Neuronal stem cell (in vitro differentiated cells): ENCODE data around the gene COL4A4. TPM values are rescaled to one million over a fixed set of nuclear protein-coding genes. Genes with fewer than 3 reads are reported as not detected.

Experiments used
- DNase-seq: peaks from one replicate; pipeline ENCODE4 v3.0.0-alpha.2; 2013; ENCODE audit warnings: low spot score
- H2AFZ ChIP-seq: one replicate; pipeline ENCODE4 v1.6.1; 2013; ENCODE audit warnings: mild to moderate bottlenecking, low read length, inconsistent platforms
- H2AK5ac ChIP-seq: 2 replicates; pipeline ENCODE4 v1.6.1; 2013; ENCODE audit warnings: low read depth, mild to moderate bottlenecking, inconsistent platforms, low read length, moderate library complexity, mixed read lengths
- H2BK120ac ChIP-seq: 2 replicates; pipeline ENCODE4 v1.6.1; 2013; ENCODE audit warnings: low read depth, mild to moderate bottlenecking, inconsistent platforms, low read length, moderate library complexity, mixed read lengths
- H2BK12ac ChIP-seq: one replicate; pipeline ENCODE4 v1.6.1; 2013; ENCODE audit warnings: low read length, inconsistent platforms
- H2BK15ac ChIP-seq: 2 replicates; pipeline ENCODE4 v1.6.1; 2013; ENCODE audit warnings: mild to moderate bottlenecking, low read length, inconsistent platforms, mixed read lengths
- H2BK5ac ChIP-seq: one replicate; pipeline ENCODE4 v1.6.1; 2013; ENCODE audit warnings: inconsistent platforms, mild to moderate bottlenecking, low read length, moderate library complexity
- H3K14ac ChIP-seq: one replicate; pipeline ENCODE4 v1.6.1; 2013; ENCODE audit warnings: low read length, inconsistent platforms
- H3K18ac ChIP-seq: 2 replicates; pipeline ENCODE4 v1.6.1; 2013; ENCODE audit warnings: low read length, inconsistent platforms
- H3K23ac ChIP-seq: 2 replicates; pipeline ENCODE4 v1.6.1; 2013; ENCODE audit warnings: low read depth, mild to moderate bottlenecking, mixed read lengths, low read length, inconsistent platforms; ENCODE audit not compliant: poor library complexity
- H3K27ac ChIP-seq: replicated peaks from 3 replicates; pipeline ENCODE4 v1.5.1; 2013; ENCODE audit warnings: low read length, inconsistent platforms
- H3K27me3 ChIP-seq, 3 experiments: 2 replicates each; pipeline ENCODE4 v1.6.1; 2013; ENCODE audit warnings: low read length in 3 of 3, mild to moderate bottlenecking in 2 of 3, inconsistent platforms in 1 of 3, low read depth in 1 of 3, mixed read lengths in 1 of 3, moderate library complexity in 1 of 3; ENCODE audit not compliant: control insufficient read depth in 3 of 3, insufficient read depth in 3 of 3
- H3K36me3 ChIP-seq, 2 donors: replicated peaks in 1 of 2; 2 replicates each; pipeline ENCODE4 v1.6.1; 2013; ENCODE audit warnings: low read length in 2 of 2; ENCODE audit not compliant: control insufficient read depth in 2 of 2, insufficient read depth in 2 of 2
- H3K4ac ChIP-seq: 2 replicates; pipeline ENCODE4 v1.6.1; 2013; ENCODE audit warnings: inconsistent platforms, mild to moderate bottlenecking, low read length, moderate library complexity
- H3K4me1 ChIP-seq, 2 donors: 1 replicate in 1 of 2; 2 replicates in 1 of 2; pipeline ENCODE4 v1.6.1; 2013; ENCODE audit warnings: low read length in 2 of 2, low read depth in 1 of 2; ENCODE audit not compliant: control insufficient read depth in 2 of 2, insufficient read depth in 1 of 2
- H3K4me2 ChIP-seq: one replicate; pipeline ENCODE4 v1.6.1; 2013; ENCODE audit warnings: mild to moderate bottlenecking, low read length, inconsistent platforms; ENCODE audit not compliant: insufficient read depth, poor library complexity, severe bottlenecking
- H3K4me3 ChIP-seq, 2 donors: 2 replicates each; pipeline ENCODE4 v1.5.1; 2013; ENCODE audit warnings: low read length in 2 of 2, mild to moderate bottlenecking in 2 of 2, inconsistent platforms in 1 of 2, moderate library complexity in 1 of 2
- H3K79me1 ChIP-seq: one replicate; pipeline ENCODE4 v1.6.1; 2013; ENCODE audit warnings: low read depth, mild to moderate bottlenecking, inconsistent platforms, low read length, moderate library complexity
- H3K9ac ChIP-seq: one replicate; pipeline ENCODE4 v1.6.1; 2013; ENCODE audit warnings: mild to moderate bottlenecking, low read depth, low read length, inconsistent platforms; ENCODE audit not compliant: poor library complexity
- H3K9me3 ChIP-seq, 2 donors: replicated peaks in 1 of 2; 2 replicates each; pipeline versions ENCODE3 to v1.6.1; 2013; ENCODE audit warnings: low read length in 2 of 2, mild to moderate bottlenecking in 2 of 2, inconsistent platforms in 1 of 2, low read depth in 1 of 2, mixed read lengths in 1 of 2, moderate library complexity in 1 of 2; ENCODE audit not compliant: control insufficient read depth in 2 of 2, insufficient read depth in 1 of 2
- H4K8ac ChIP-seq: one replicate; pipeline ENCODE4 v1.6.1; 2013; ENCODE audit warnings: low read depth, mild to moderate bottlenecking, inconsistent platforms, low read length, moderate library complexity
- H4K91ac ChIP-seq: one replicate; pipeline ENCODE4 v1.6.1; 2013; ENCODE audit warnings: low read length, low read depth, mild to moderate bottlenecking, inconsistent platforms; ENCODE audit not compliant: poor library complexity
- WGBS, 2 donors: extraction: QIAGEN DNeasy Blood & Tissue Kit; methylation state at CpG; one replicate each; pipeline ENCODE4 v1.1.7; 2013; ENCODE audit warnings: missing lambda C conversion rate in 2 of 2, mixed read lengths in 1 of 2; ENCODE audit not compliant: insufficient read length in 2 of 2, insufficient replicate concordance in 1 of 2; ENCODE audit errors: extremely low coverage in 2 of 2; 5-methylcytosine and 5-hydroxymethylcytosine counted together
- polyA plus RNA-seq, 2 experiments: library from polyadenylated mRNA; stranded (reverse); fragments of 200-250 nt; gene quantifications; one replicate each; pipeline ENCODE4 v1.2.3, GENCODE V29; 2013

The COL4A4 gene
- 0.03 TPM for polyA plus RNA-seq (2013, experiment 1 of 2)
- polyA plus RNA-seq (2013, experiment 2 of 2): 0.03 TPM

- no CpG with 5 or more reads among the region's 77 CpGs for whole genome bisulfite sequencing, 2 donors
- peak within 1 kb of the TSS; percentile 83 for H3K9ac ChIP-seq
- no peak within 1 kb of the TSS for H2BK5ac ChIP-seq
- peak; percentile 31 for DNase-seq
- no peaks in the 10 kb centered on the region for H3K36me3 ChIP-seq
- H3K14ac ChIP-seq: no peak within 1 kb of the TSS
- H3K4ac ChIP-seq: no peak within 1 kb of the TSS
- no peak within 1 kb of the TSS for H4K91ac ChIP-seq
- H3K4me3 ChIP-seq: peak within 1 kb of the TSS in 1 of 2 donors; percentile 80
- H2AFZ ChIP-seq: peak within 1 kb of the TSS; percentile 85
- H3K18ac ChIP-seq: peak within 1 kb of the TSS; percentile 75
- no peak within 1 kb of the TSS for H3K27ac ChIP-seq
- H3K79me1 ChIP-seq: no peaks in the 10 kb centered on the region
- peak within 1 kb of the TSS; percentile 43 for H4K8ac ChIP-seq
- peak within 1 kb of the TSS; percentile 17 for H3K23ac ChIP-seq
- H2BK12ac ChIP-seq: no peak within 1 kb of the TSS
- H2AK5ac ChIP-seq: peak within 1 kb of the TSS; percentile 52
- H3K27me3 ChIP-seq: peaks cover 6 to 78% (median 33%) of the 10 kb centered on the region in 3 experiments
- H2BK120ac ChIP-seq: no peak within 1 kb of the TSS
- peak within 1 kb of the TSS; percentile 100 for H3K4me2 ChIP-seq
- H2BK15ac ChIP-seq: peak within 1 kb of the TSS; percentile 58
- no peaks in the 10 kb centered on the region for H3K9me3 ChIP-seq
- H3K4me1 ChIP-seq: peaks cover 2 to 9% of the 10 kb centered on the region in 2 donors
Measured at GRCh38 chr2:227163998-227164762, at the start of gene COL4A4, which contains the start of gene COL4A3. Gene COL4A4 (minus strand): TSS chr2:227164205. CDS start chr2:227147483, 16,722 bp downstream. Gene COL4A3 (plus strand): TSS chr2:227164624. CDS start chr2:227164727, 103 bp downstream.

- no peak overlapping the region for H3K23ac ChIP-seq
- H4K8ac ChIP-seq: no peak overlapping the region
- DNase-seq: no peak
- no peak overlapping the region for H2BK120ac ChIP-seq
- H2BK12ac ChIP-seq: no peak overlapping the region
- no peak overlapping the region for H4K91ac ChIP-seq
- no peak overlapping the region for H3K9ac ChIP-seq
- no peaks in the 10 kb centered on the region for H3K9me3 ChIP-seq
- no CpG with 5 or more reads among the region's 2 CpGs for WGBS, 2 donors
- peaks cover 0 to 3% of the 10 kb centered on the region in 2 donors for H3K4me1 ChIP-seq
- H3K4me2 ChIP-seq: no peak overlapping the region
- H3K27me3 ChIP-seq: peaks cover 0 to 4% (median 0%) of the 10 kb centered on the region in 3 experiments
- no peak overlapping the region for H3K27ac ChIP-seq
- no peaks in the 10 kb centered on the region for H3K79me1 ChIP-seq
- no peak overlapping the region for H3K4me3 ChIP-seq
- no peak overlapping the region for H2AFZ ChIP-seq
- no peak overlapping the region for H2BK5ac ChIP-seq
- H2AK5ac ChIP-seq: no peak overlapping the region
- H3K36me3 ChIP-seq: no peaks in the 10 kb centered on the region
- no peak overlapping the region for H3K14ac ChIP-seq
- H3K4ac ChIP-seq: no peak overlapping the region
- H2BK15ac ChIP-seq: no peak overlapping the region
- H3K18ac ChIP-seq: no peak overlapping the region
Measured at GRCh38 chr2:227207573-227207972, 43.6 kb upstream of the COL4A4 start.

GRCh38 chr2:227206406-227206805 is 42.4 kb upstream of the COL4A4 start:
- Histone ChIP-seq H3K27me3 (peaks cover 0 to 4% (median 0%) of the 10 kb centered on the region in 3 experiments), H3K4me3 (no peak overlapping the region)

DNA sequence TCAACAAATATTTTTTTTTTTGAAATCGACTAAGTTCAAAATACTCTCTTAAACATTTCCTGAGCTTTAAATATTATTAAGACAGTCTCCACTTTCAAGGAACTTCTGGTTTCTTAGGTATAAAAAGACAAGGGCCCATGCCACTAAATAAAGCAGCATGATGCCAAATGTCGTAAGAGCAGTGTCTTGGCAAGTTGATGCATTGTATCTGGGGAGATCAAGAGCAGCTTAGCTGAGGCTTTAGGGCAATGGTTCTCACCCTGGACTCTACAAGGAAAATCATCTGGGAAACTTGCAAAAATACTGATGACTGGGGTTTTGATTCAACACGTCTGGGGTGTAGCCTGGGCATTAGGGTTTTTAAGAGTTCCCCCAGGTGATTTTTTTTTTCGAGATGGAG is 41.7 kb upstream of the COL4A4 start:
- Histone ChIP-seq H2BK15ac (no peak overlapping the region), H2AK5ac (no peak overlapping the region), H3K4me2 (no peak overlapping the region), H3K79me1 (no peaks in the 10 kb centered on the region), H3K27ac (no peak overlapping the region), H2AFZ (no peak overlapping the region), H3K36me3 (no peaks in the 10 kb centered on the region), H3K9ac (no peak overlapping the region), H3K4ac (no peak overlapping the region), H3K9me3 (no peaks in the 10 kb centered on the region), H2BK5ac (no peak overlapping the region), H4K8ac (no peak overlapping the region), H3K4me3 (no peak overlapping the region), H2BK120ac (no peak overlapping the region), H2BK12ac (no peak overlapping the region), H3K27me3 (peaks cover 0 to 4% (median 0%) of the 10 kb centered on the region in 3 experiments), H3K4me1 (peaks cover 0 to 3% of the 10 kb centered on the region in 2 donors), H4K91ac (no peak overlapping the region), H3K14ac (no peak overlapping the region), H3K23ac (no peak overlapping the region), H3K18ac (no peak overlapping the region)
- no peak for DNase-seq
- 100% methylated on average over 1 of the region's 4 CpGs; no CpG with 5 or more reads in 1 of the 2 donors for WGBS, 2 donors

More at GRCh38 chr2:227206406-227206805, 42.4 kb upstream of the COL4A4 start:
- H3K4ac ChIP-seq: no peak overlapping the region
- H2BK120ac ChIP-seq: no peak overlapping the region
- no peak overlapping the region for H3K18ac ChIP-seq
- WGBS, 2 donors: no CpG with 5 or more reads among the region's 9 CpGs
- H2BK12ac ChIP-seq: no peak overlapping the region
- no peak overlapping the region for H2BK5ac ChIP-seq
- H3K9ac ChIP-seq: no peak overlapping the region
- H4K91ac ChIP-seq: no peak overlapping the region
- no peak overlapping the region for H3K23ac ChIP-seq
- H3K4me1 ChIP-seq: peaks cover 0 to 3% of the 10 kb centered on the region in 2 donors
- H3K4me2 ChIP-seq: no peak overlapping the region
- H2AFZ ChIP-seq: no peak overlapping the region
- H2AK5ac ChIP-seq: no peak overlapping the region
- H3K79me1 ChIP-seq: no peaks in the 10 kb centered on the region
- H2BK15ac ChIP-seq: no peak overlapping the region
- no peak overlapping the region for H3K14ac ChIP-seq
- H3K9me3 ChIP-seq: no peaks in the 10 kb centered on the region
- no peak overlapping the region for H3K27ac ChIP-seq
- H3K36me3 ChIP-seq: no peaks in the 10 kb centered on the region
- DNase-seq: no peak
- no peak overlapping the region for H4K8ac ChIP-seq
